ENCODE measurements around the gene CHL1.

The CHL1 gene

GRCh38 chr3:173886-174285 lies 22.7 kb upstream of the CHL1 start:
- no peak for TF ChIP-seq CTCF (IDR thresholded peaks at IDR 0.05; ENCODE audit: low read depth, low read length)
- TF ChIP-seq POLR2A (IDR thresholded peaks at IDR 0.05; ENCODE audit: extremely low read depth, insufficient read length) = no peak
- TF ChIP-seq MAX (IDR thresholded peaks at IDR 0.05; ENCODE audit: low read depth, low read length) = no peak
- TF ChIP-seq MYC (IDR thresholded peaks at IDR 0.05; ENCODE audit: low read depth, low read length) = no peak
- H3K4me3 ChIP-seq (ENCODE audit: low read depth, low read length) = no peak overlapping the region
- no peak for DNase-seq (ENCODE audit: low read depth)

- no peak overlapping the region for H3K4me3 ChIP-seq (ENCODE audit: low read depth, low read length)
- TF ChIP-seq MYC (IDR thresholded peaks at IDR 0.05; ENCODE audit: low read depth, low read length) = no peak
- TF ChIP-seq CTCF (IDR thresholded peaks at IDR 0.05; ENCODE audit: low read depth, low read length) = no peak
- TF ChIP-seq MAX (IDR thresholded peaks at IDR 0.05; ENCODE audit: low read depth, low read length) = no peak
- no peak for TF ChIP-seq POLR2A (IDR thresholded peaks at IDR 0.05; ENCODE audit: extremely low read depth, insufficient read length)
- DNase-seq (ENCODE audit: low read depth) = no peak
These were observed 11.6 kb upstream of the CHL1 start for GRCh38 chr3:184976-185375.

- no peak overlapping the region for H3K4me3 ChIP-seq (ENCODE audit: low read depth, low read length)
- no peak for DNase-seq (ENCODE audit: low read depth)
- TF ChIP-seq CTCF (IDR thresholded peaks at IDR 0.05; ENCODE audit: low read depth, low read length) = no peak
- TF ChIP-seq POLR2A (IDR thresholded peaks at IDR 0.05; ENCODE audit: extremely low read depth, insufficient read length) = no peak
- TF ChIP-seq MYC (IDR thresholded peaks at IDR 0.05; ENCODE audit: low read depth, low read length) = no peak
- no peak for TF ChIP-seq MAX (IDR thresholded peaks at IDR 0.05; ENCODE audit: low read depth, low read length)
These were observed 4.2 kb upstream of the CHL1 start for GRCh38 chr3:192215-192929.

GRCh38 chr3:194001-194400 lies 2.6 kb upstream of the CHL1 start:
- TF ChIP-seq CTCF (IDR thresholded peaks at IDR 0.05; ENCODE audit: low read depth, low read length) (no peak), MYC (IDR thresholded peaks at IDR 0.05; ENCODE audit: low read depth, low read length) (no peak), POLR2A (IDR thresholded peaks at IDR 0.05; ENCODE audit: extremely low read depth, insufficient read length) (no peak), MAX (IDR thresholded peaks at IDR 0.05; ENCODE audit: low read depth, low read length) (no peak)
- no peak for DNase-seq (ENCODE audit: low read depth)
- no peak overlapping the region for H3K4me3 ChIP-seq (ENCODE audit: low read depth, low read length)

GRCh38 chr3:194421-194820 lies 2.1 kb upstream of the CHL1 start:
- H3K4me3 ChIP-seq (ENCODE audit: low read depth, low read length) = no peak overlapping the region
- no peak for DNase-seq (ENCODE audit: low read depth)
- TF ChIP-seq POLR2A (IDR thresholded peaks at IDR 0.05; ENCODE audit: extremely low read depth, insufficient read length) (no peak), MYC (IDR thresholded peaks at IDR 0.05; ENCODE audit: low read depth, low read length) (no peak), CTCF (IDR thresholded peaks at IDR 0.05; ENCODE audit: low read depth, low read length) (no peak), MAX (IDR thresholded peaks at IDR 0.05; ENCODE audit: low read depth, low read length) (no peak)

Data from NB4 (cell line).